AG08395 (cell line): ENCODE results near the gene MTURN.

Source experiments
- DNase-seq: peaks from one replicate; pipeline ENCODE4 v3.0.0; 2012; ENCODE audit warnings: mixed read lengths, low spot score

The MTURN gene

DNA sequence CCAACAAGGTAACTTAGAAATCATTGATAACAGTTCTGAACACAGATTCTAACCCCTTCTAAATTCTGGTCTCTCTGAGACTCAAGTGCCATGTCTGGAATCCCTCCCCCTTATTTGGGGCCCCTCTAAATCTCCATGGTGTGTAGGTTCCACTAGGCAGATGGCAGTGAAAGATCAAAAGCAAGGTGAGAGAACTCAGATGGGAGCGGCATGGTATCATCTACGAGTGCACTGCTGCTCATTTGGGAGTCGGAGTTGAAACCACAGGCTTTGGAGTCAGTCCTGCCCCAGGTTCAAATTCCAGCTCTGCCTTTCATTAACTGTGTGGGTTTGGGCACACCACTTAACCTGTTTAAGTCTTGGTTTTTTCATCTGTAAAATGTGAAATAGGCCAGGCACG, 72.6 kb downstream of the MTURN start:
- DNase-seq: no peak

DNA sequence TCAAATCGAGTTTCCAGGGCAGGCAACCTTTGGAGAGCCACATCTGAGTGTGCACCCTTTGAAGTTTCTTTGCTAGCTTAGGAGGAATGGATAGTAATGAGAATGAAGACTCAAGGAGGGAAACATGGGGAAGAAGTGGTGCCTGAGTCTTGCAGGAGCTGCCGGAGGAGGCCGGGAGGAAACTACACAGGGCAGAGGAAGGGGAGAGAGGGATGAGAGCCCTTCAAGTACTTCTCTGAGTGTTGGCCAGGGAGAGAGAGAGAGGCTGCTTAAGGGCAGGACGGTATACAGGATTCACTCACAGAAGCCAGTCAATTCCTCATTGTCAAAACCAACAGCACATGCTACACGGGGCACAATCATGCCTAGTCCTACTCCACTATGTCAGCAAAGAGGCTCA, 75.2 kb downstream of the MTURN start:
- no peak for DNase-seq
